HG02588 (cell line): ENCODE results near the gene ELFN2.

Experiments used
- ATAC-seq: cut with Tn5 transposase; IDR thresholded peaks from one replicate; pipeline ENCODE4 v1.9.1; 2021; ENCODE audit warnings: mild to moderate bottlenecking, moderate library complexity; ENCODE audit not compliant: unreplicated experiment

Gene ELFN2

GRCh38 chr22:37318364-37319109, 108.7 kb downstream of the ELFN2 start:
- ATAC-seq: no peak
